BJ (cell line): ENCODE data around the gene TSGA10. TPM values are rescaled to one million over a fixed set of nuclear protein-coding genes. Genes with fewer than 3 reads are reported as not detected.

Experiments
- CTCF ChIA-PET: fragments of 350-600 bp; formaldehyde crosslinking; extraction: SDS; loops from one replicate; lab custom pipeline; 2021; ENCODE audit warnings: antibody characterized with exemption, inconsistent platforms; lab: Yijun Ruan, JAX
- POLR2A ChIA-PET: fragments of 300-600 bp; sonication (Branson Sonifier 250); formaldehyde crosslinking; extraction: SDS; loops from one replicate; lab custom pipeline; 2021; ENCODE audit warnings: antibody characterized with exemption; lab: Charles Lee
- DNase-seq: peaks from one replicate; pipeline ENCODE4 v3.0.0-alpha.2; 2011; ENCODE audit warnings: low read depth
- H3K27me3 ChIP-seq: 2 replicates; pipeline ENCODE4 v1.6.0; 2011; ENCODE audit warnings: low read length; ENCODE audit not compliant: control insufficient read depth, insufficient read depth
- H3K36me3 ChIP-seq: 2 replicates; pipeline ENCODE4 v1.5.1; 2011; ENCODE audit warnings: low read length; ENCODE audit not compliant: control insufficient read depth, insufficient read depth
- H3K4me3 ChIP-seq: 2 replicates; pipeline ENCODE4 v1.5.1; 2011; ENCODE audit warnings: low read depth, mild to moderate bottlenecking, control low read depth, low read length
- polyA plus RNA-seq: library from polyadenylated mRNA; depleted of rRNA; stranded (reverse); fragments of >200 nt; gene quantifications from 2 replicates; pipeline ENCODE4 v1.2.3, GENCODE V29; 2011
- TF ChIP-seq, protein P1 (sequence below): IDR thresholded peaks from 2 replicates; pipeline ENCODE4 v1.5.1; 2011; ENCODE audit warnings: low read depth, mild to moderate bottlenecking, control low read depth, inconsistent platforms, low read length, moderate library complexity; ENCODE audit not compliant: insufficient read depth

TSGA10 gene
- polyA plus RNA-seq, 1 experiment, result 0.42 TPM

DNA sequence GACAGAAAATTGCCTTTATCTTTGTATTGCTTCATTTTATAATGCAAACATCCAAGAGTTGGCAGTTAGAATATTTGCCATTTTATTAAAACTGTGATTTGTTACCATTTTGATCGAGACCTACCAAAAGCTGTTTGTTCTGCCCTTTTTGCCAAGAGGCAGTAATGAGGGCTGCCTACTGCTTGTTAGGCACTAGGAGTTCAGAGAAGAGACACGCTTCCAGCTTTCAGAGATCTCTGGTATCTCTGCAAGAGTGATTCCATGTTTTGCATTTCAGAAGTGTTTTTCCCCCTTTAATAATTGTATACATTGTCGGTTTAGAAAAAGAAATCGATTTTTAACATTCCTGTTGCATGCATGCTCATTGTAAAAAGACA lies 26.9 kb upstream of the TSGA10 start:
- ChIA-PET CTCF (interaction anchor here (1.5 to 2.5 kb wide), 2 partner anchors 155 to 222 kb away, joined by 5 to 9 read pairs; partner anchors contain the start of genes EIF5B and TXNDC9), POLR2A (no interaction called here)
- Histone ChIP-seq H3K36me3 (no peaks in the 10 kb centered on the region), H3K27me3 (no peaks in the 10 kb centered on the region), H3K4me3 (peak overlapping the region; percentile 83)
- TF ChIP-seq, protein P1, sequence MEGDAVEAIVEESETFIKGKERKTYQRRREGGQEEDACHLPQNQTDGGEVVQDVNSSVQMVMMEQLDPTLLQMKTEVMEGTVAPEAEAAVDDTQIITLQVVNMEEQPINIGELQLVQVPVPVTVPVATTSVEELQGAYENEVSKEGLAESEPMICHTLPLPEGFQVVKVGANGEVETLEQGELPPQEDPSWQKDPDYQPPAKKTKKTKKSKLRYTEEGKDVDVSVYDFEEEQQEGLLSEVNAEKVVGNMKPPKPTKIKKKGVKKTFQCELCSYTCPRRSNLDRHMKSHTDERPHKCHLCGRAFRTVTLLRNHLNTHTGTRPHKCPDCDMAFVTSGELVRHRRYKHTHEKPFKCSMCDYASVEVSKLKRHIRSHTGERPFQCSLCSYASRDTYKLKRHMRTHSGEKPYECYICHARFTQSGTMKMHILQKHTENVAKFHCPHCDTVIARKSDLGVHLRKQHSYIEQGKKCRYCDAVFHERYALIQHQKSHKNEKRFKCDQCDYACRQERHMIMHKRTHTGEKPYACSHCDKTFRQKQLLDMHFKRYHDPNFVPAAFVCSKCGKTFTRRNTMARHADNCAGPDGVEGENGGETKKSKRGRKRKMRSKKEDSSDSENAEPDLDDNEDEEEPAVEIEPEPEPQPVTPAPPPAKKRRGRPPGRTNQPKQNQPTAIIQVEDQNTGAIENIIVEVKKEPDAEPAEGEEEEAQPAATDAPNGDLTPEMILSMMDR, result no peak
- DNase-seq, result no peak

GRCh38 chr2:99180755-99181623 lies 26.2 kb upstream of the TSGA10 start, which contains the start of the genes MITD1 and MRPL30:
MITD1 (minus strand) TSS chr2:99181058; CDS start chr2:99180981, 77 bp downstream.
MRPL30 (plus strand) TSS chr2:99181184; CDS start chr2:99186204, 5,020 bp downstream.
- peak; percentile 87 for DNase-seq
- Histone ChIP-seq H3K4me3 (peak within 1 kb of the TSS; percentile 83), H3K27me3 (no peaks in the 10 kb centered on the region), H3K36me3 (no peaks in the 10 kb centered on the region)
- ChIA-PET CTCF (interaction anchor here (0.7 to 2.5 kb wide), 8 partner anchors 17 to 874 kb away, joined by 3 to 9 read pairs (median 4); partner anchors contain the start of genes EIF5B, LIPT1, TSGA10 and TXNDC9), POLR2A (no interaction called here)
- TF ChIP-seq, protein P1, result no peak

DNA sequence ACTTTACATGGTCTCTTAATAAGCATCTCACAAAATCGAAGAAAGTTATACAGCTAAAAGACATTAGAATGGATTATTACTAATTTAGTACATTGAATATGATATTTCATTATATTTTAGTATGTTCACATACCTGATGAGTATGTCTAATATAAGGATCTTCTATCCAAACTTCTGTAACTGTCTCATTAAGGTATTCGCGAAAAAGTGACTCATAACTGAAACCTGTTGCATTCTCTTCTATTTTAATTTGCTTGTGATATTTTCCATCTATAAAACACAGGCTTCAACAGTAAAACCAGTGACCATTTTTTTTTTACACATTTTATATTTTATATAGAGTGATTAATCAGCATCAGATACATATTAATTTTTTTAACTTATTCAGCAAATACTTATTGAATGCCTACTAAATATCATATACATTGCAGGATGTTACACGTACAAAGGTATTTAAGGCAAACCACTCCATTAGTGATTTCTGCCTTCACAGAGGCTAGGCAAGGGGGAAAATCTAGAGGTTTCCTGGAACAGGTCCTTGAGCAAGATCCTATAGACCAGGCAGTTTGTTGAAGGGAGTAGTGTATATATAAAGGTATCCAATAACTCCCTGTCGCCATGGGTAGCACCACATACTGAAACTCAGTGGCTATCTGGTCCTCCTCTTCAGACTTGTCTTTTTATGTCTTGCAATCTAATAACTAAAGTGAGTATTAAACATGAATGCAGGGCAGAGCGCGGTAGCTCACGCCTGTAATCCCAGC lies 16.8 kb upstream of the TSGA10 start:
- Histone ChIP-seq H3K36me3 (peaks cover 3% of the 10 kb centered on the region), H3K27me3 (no peaks in the 10 kb centered on the region), H3K4me3 (no peak overlapping the region)
- CTCF ChIA-PET, result no interaction called here
- no peak for DNase-seq
- TF ChIP-seq, protein P1, result no peak
- POLR2A ChIA-PET, result no interaction called here

- no peak overlapping the region for H3K4me3 ChIP-seq
- ChIA-PET POLR2A (no interaction called here), CTCF (interaction anchor here (1.7 kb wide), 2 partner anchors 9 to 14 kb away, joined by 4 read pairs; no protein-coding TSS in a partner anchor)
- no peaks in the 10 kb centered on the region for H3K27me3 ChIP-seq
- DNase-seq, result no peak
- TF ChIP-seq, protein P1, result no peak
- H3K36me3 ChIP-seq, result peaks cover 3% of the 10 kb centered on the region
Measured at GRCh38 chr2:99169534-99169933, 14.8 kb upstream of the TSGA10 start.

- Histone ChIP-seq H3K27me3 (no peaks in the 10 kb centered on the region), H3K36me3 (peaks cover 3% of the 10 kb centered on the region), H3K4me3 (no peak overlapping the region)
- TF ChIP-seq, protein P1, result no peak
- POLR2A ChIA-PET, result no interaction called here
- CTCF ChIA-PET, result no interaction called here
- no peak for DNase-seq
Measured at GRCh38 chr2:99166218-99166617, 11.5 kb upstream of the TSGA10 start.
